Activated CD8-positive, alpha-beta T cell treated with anti-CD3 and anti-CD28 coated beads for 36 hours (primary cell): ENCODE data around the gene SLC22A8. TPM values are rescaled to one million over a fixed set of nuclear protein-coding genes. Genes with fewer than 3 reads are reported as not detected.

Experiments
- ATAC-seq: fragments of 200-7000 bp; cut with Tn5 transposase; one replicate; pipeline ENCODE4 v1.10.0; 2021; ENCODE audit warnings: mild to moderate bottlenecking, moderate library complexity
- CTCF ChIA-PET: fragments of 350-600 bp; sonication (Branson Sonifier 250); formaldehyde crosslinking; loops from one replicate; lab custom pipeline; 2021; ENCODE audit warnings: antibody characterized with exemption; lab: Charles Lee
- POLR2A ChIA-PET: fragments of 350-600 bp; sonication (Branson Sonifier 250); formaldehyde crosslinking; loops from one replicate; lab custom pipeline; 2021; ENCODE audit warnings: antibody characterized with exemption; lab: Charles Lee
- DNase-seq: peaks from one replicate; pipeline ENCODE4 v3.0.0-alpha.2; 2020
- H3K27ac Mint-ChIP-seq: one replicate; pipeline ENCODE4 v1.8.0; 2021; ENCODE audit warnings: mild to moderate bottlenecking, mixed read lengths
- H3K27me3 Mint-ChIP-seq: one replicate; pipeline ENCODE4 v1.8.0; 2021; ENCODE audit warnings: mixed read lengths
- H3K36me3 Mint-ChIP-seq: one replicate; pipeline ENCODE4 v1.8.0; 2021; ENCODE audit warnings: low read depth, mixed read lengths
- H3K4me1 Mint-ChIP-seq: one replicate; pipeline ENCODE4 v1.8.0; 2021; ENCODE audit warnings: low read depth, mixed read lengths
- H3K4me3 Mint-ChIP-seq: one replicate; pipeline ENCODE4 v1.8.0; 2021; ENCODE audit warnings: mild to moderate bottlenecking, moderate library complexity, mixed read lengths
- H3K9me3 Mint-ChIP-seq: one replicate; pipeline ENCODE4 v1.8.0; 2021; ENCODE audit warnings: mixed read lengths
- CTCF ChIP-seq: fragments of 200-600 bp; IDR thresholded peaks from one replicate; pipeline ENCODE4 v1.8.0; 2022; ENCODE audit warnings: antibody characterized with exemption, mild to moderate bottlenecking
- intact Hi-C: fragments of 100-400 bp; cut with micrococcal nuclease; formaldehyde crosslinking; loops from one replicate; pipeline ENCODE4 v1.10.0; 2022
- total RNA-seq, 2 experiments: library from RNA; stranded (reverse); gene quantifications; one replicate each; pipeline ENCODE4 v1.2.3, GENCODE V29; 2021

Gene SLC22A8
- total RNA-seq, 2 experiments from 2014 or later, result not detected

GRCh38 chr11:63023841-63024648, 8.4 kb upstream of the SLC22A8 start:
- H3K4me1 Mint-ChIP-seq, result peaks cover 2% of the 10 kb centered on the region
- ChIA-PET CTCF (interaction anchor here (0.6 to 8.7 kb wide), 32 partner anchors 9 to 1051 kb away, joined by 3 to 411 read pairs (median 4); no protein-coding TSS in a partner anchor), POLR2A (interaction anchor here (1.8 to 2.6 kb wide), 2 partner anchors 118 to 121 kb away, joined by 4 to 8 read pairs; no protein-coding TSS in a partner anchor)
- ATAC-seq (peak; percentile 96), DNase-seq (peak; percentile 92)
- H3K27me3 Mint-ChIP-seq, result peaks cover 12% of the 10 kb centered on the region
- intact Hi-C loops, result loop anchor here (1.0 kb wide), 1 partner anchor 118 kb away; no protein-coding TSS in a partner anchor
- TF ChIP-seq CTCF, result peak; percentile 100
- H3K9me3 Mint-ChIP-seq, result no peaks in the 10 kb centered on the region
- H3K4me3 Mint-ChIP-seq, result no peak overlapping the region
- H3K36me3 Mint-ChIP-seq, result no peaks in the 10 kb centered on the region
- no peak overlapping the region for H3K27ac Mint-ChIP-seq

- Mint-ChIP-seq H3K4me1 (peaks cover 2% of the 10 kb centered on the region), H3K27ac (no peak overlapping the region), H3K36me3 (no peaks in the 10 kb centered on the region), H3K4me3 (no peak overlapping the region), H3K9me3 (no peaks in the 10 kb centered on the region), H3K27me3 (peaks cover 12% of the 10 kb centered on the region)
- DNase-seq (no peak), ATAC-seq (no peak)
- TF ChIP-seq CTCF, result no peak
- ChIA-PET POLR2A (interaction anchor here (1.5 to 2.6 kb wide), 3 partner anchors 117 to 120 kb away, joined by 3 to 8 read pairs (median 4); no protein-coding TSS in a partner anchor), CTCF (interaction anchor here (0.6 to 8.7 kb wide), 32 partner anchors 9 to 1050 kb away, joined by 3 to 411 read pairs (median 4); no protein-coding TSS in a partner anchor)
- intact Hi-C loops, result no loop called here
Observed at GRCh38 chr11:63023222-63023814, 7.7 kb upstream of the SLC22A8 start.

GRCh38 chr11:63022441-63022840, 6.8 kb upstream of the SLC22A8 start:
- H3K4me1 Mint-ChIP-seq, result peaks cover 2% of the 10 kb centered on the region
- ATAC-seq, result no peak
- H3K4me3 Mint-ChIP-seq, result no peak overlapping the region
- no peak for TF ChIP-seq CTCF
- no peak overlapping the region for H3K27ac Mint-ChIP-seq
- ChIA-PET POLR2A (interaction anchor here (1.5 to 2.6 kb wide), 3 partner anchors 116 to 120 kb away, joined by 3 to 8 read pairs (median 4); no protein-coding TSS in a partner anchor), CTCF (interaction anchor here (0.8 to 8.7 kb wide), 13 partner anchors 11 to 191 kb away, joined by 3 to 411 read pairs (median 6); no protein-coding TSS in a partner anchor)
- peaks cover 12% of the 10 kb centered on the region for H3K27me3 Mint-ChIP-seq
- no peaks in the 10 kb centered on the region for H3K36me3 Mint-ChIP-seq
- no peak for DNase-seq
- intact Hi-C loops, result no loop called here
- no peaks in the 10 kb centered on the region for H3K9me3 Mint-ChIP-seq

GRCh38 chr11:63020671-63021291, 5.1 kb upstream of the SLC22A8 start:
- no peak overlapping the region for H3K27ac Mint-ChIP-seq
- intact Hi-C loops, result no loop called here
- no peaks in the 10 kb centered on the region for H3K9me3 Mint-ChIP-seq
- peaks cover 12% of the 10 kb centered on the region for H3K27me3 Mint-ChIP-seq
- peaks cover 2% of the 10 kb centered on the region for H3K4me1 Mint-ChIP-seq
- peak; percentile 73 for TF ChIP-seq CTCF
- H3K4me3 Mint-ChIP-seq, result no peak overlapping the region
- DNase-seq (peak; percentile 61), ATAC-seq (no peak)
- ChIA-PET CTCF (interaction anchor here (0.7 to 8.7 kb wide), 22 partner anchors 9 to 192 kb away, joined by 3 to 411 read pairs (median 3); no protein-coding TSS in a partner anchor), POLR2A (no interaction called here)
- no peaks in the 10 kb centered on the region for H3K36me3 Mint-ChIP-seq
